OCI-LY3 (cell line): Measurements from ENCODE around the gene C6orf118.

Source experiments
- H2AFZ ChIP-seq: fragments of 200-600, 300-600 bp; shearing (Covaris generic); 2 replicates; pipeline ENCODE4 v1.6.0; 2014; ENCODE audit warnings: antibody characterized with exemption, low read depth, low read length
- H3K27ac ChIP-seq: fragments of 200-600, 300-600 bp; sonication (generic); 2 replicates; pipeline ENCODE4 v1.5.1; 2014; ENCODE audit warnings: mild to moderate bottlenecking, low read length, moderate library complexity, mixed read lengths
- H3K27me3 ChIP-seq: fragments of 200-600, 300-600 bp; sonication (generic); 2 replicates; pipeline ENCODE4 v1.6.1; 2014; ENCODE audit warnings: low read depth, low read length, mixed read lengths
- H3K36me3 ChIP-seq: fragments of 200-600, 300-600 bp; sonication (generic); replicated peaks from 2 replicates; pipeline ENCODE3; 2014; ENCODE audit warnings: low read depth, low read length, mixed read lengths
- H3K4me1 ChIP-seq: fragments of 300-600, 200-600 bp; sonication (generic); 2 replicates; pipeline ENCODE4 v1.6.1; 2014; ENCODE audit warnings: low read length, mixed read lengths
- H3K4me2 ChIP-seq: fragments of 200-600, 300-600 bp; sonication (generic); 2 replicates; pipeline ENCODE4 v1.6.1; 2014; ENCODE audit warnings: low read length, mixed read lengths
- H3K4me3 ChIP-seq: fragments of 300-600, 200-600 bp; sonication (generic); 2 replicates; pipeline ENCODE4 v1.5.1; 2014; ENCODE audit warnings: antibody characterized with exemption, mild to moderate bottlenecking, low read length, moderate library complexity
- H3K79me2 ChIP-seq: fragments of 300-600, 200-600 bp; shearing (Covaris generic); 2 replicates; pipeline ENCODE4 v1.6.1; 2014; ENCODE audit warnings: mild to moderate bottlenecking, low read length, mixed read lengths
- H3K9ac ChIP-seq: fragments of 300-600, 200-600 bp; shearing (Covaris generic); 2 replicates; pipeline ENCODE4 v1.6.0; 2014; ENCODE audit warnings: mild to moderate bottlenecking, low read length, moderate library complexity
- H3K9me3 ChIP-seq: fragments of 200-600, 300-600 bp; shearing (Covaris generic); 2 replicates; pipeline ENCODE4 v1.6.1; 2014; ENCODE audit warnings: low read length, mixed read lengths; ENCODE audit not compliant: insufficient read depth
- H4K20me1 ChIP-seq: fragments of 200-600, 300-600 bp; sonication (generic); 2 replicates; pipeline ENCODE4 v1.6.1; 2016; ENCODE audit warnings: low read length, mixed read lengths; ENCODE audit not compliant: insufficient read depth
- CTCF ChIP-seq: fragments of 200-600, 300-600 bp; sonication (generic); IDR thresholded peaks from 2 replicates; pipeline ENCODE4 v1.5.1; 2014; ENCODE audit warnings: antibody characterized with exemption, low read length, low read depth
- EZH2phosphoT487 ChIP-seq: fragments of 200-600 bp; shearing (Covaris generic); IDR thresholded peaks from 2 replicates; pipeline ENCODE4 v1.6.1; 2018; ENCODE audit warnings: antibody characterized with exemption, mixed run types, low read depth

C6orf118 gene

GRCh38 chr6:165266191-165266590, 43.2 kb downstream of the C6orf118 start:
- no peaks in the 10 kb centered on the region for H3K79me2 ChIP-seq
- no peak overlapping the region for H3K9ac ChIP-seq
- H3K27me3 ChIP-seq, result no peaks in the 10 kb centered on the region
- H3K4me2 ChIP-seq, result no peak overlapping the region
- no peaks in the 10 kb centered on the region for H3K9me3 ChIP-seq
- H4K20me1 ChIP-seq, result no peaks in the 10 kb centered on the region
- H3K36me3 ChIP-seq, result no peaks in the 10 kb centered on the region
- no peak overlapping the region for H2AFZ ChIP-seq
- H3K4me1 ChIP-seq, result no peaks in the 10 kb centered on the region
- no peak overlapping the region for H3K4me3 ChIP-seq
- TF ChIP-seq EZH2phosphoT487, result no peak
- no peak for TF ChIP-seq CTCF
- no peak overlapping the region for H3K27ac ChIP-seq

GRCh38 chr6:165260462-165260861, 48.9 kb downstream of the C6orf118 start:
- no peaks in the 10 kb centered on the region for H4K20me1 ChIP-seq
- H3K9ac ChIP-seq, result no peak overlapping the region
- H3K4me1 ChIP-seq, result no peaks in the 10 kb centered on the region
- H3K36me3 ChIP-seq, result no peaks in the 10 kb centered on the region
- no peaks in the 10 kb centered on the region for H3K9me3 ChIP-seq
- TF ChIP-seq CTCF (no peak), EZH2phosphoT487 (no peak)
- H3K27me3 ChIP-seq, result no peaks in the 10 kb centered on the region
- no peak overlapping the region for H3K27ac ChIP-seq
- no peak overlapping the region for H3K4me2 ChIP-seq
- no peak overlapping the region for H2AFZ ChIP-seq
- no peaks in the 10 kb centered on the region for H3K79me2 ChIP-seq
- no peak overlapping the region for H3K4me3 ChIP-seq

GRCh38 chr6:165249808-165250207, 59.6 kb downstream of the C6orf118 start:
- Histone ChIP-seq H3K36me3 (no peaks in the 10 kb centered on the region), H3K4me3 (no peak overlapping the region), H3K79me2 (no peaks in the 10 kb centered on the region), H2AFZ (no peak overlapping the region), H3K4me2 (no peak overlapping the region), H3K27ac (no peak overlapping the region), H3K9me3 (no peaks in the 10 kb centered on the region), H3K9ac (no peak overlapping the region), H3K4me1 (no peaks in the 10 kb centered on the region), H3K27me3 (no peaks in the 10 kb centered on the region), H4K20me1 (no peaks in the 10 kb centered on the region)
- no peak for TF ChIP-seq CTCF
- no peak for TF ChIP-seq EZH2phosphoT487

- no peak overlapping the region for H2AFZ ChIP-seq
- no peak overlapping the region for H3K4me3 ChIP-seq
- H3K9me3 ChIP-seq, result no peaks in the 10 kb centered on the region
- H3K4me1 ChIP-seq, result no peaks in the 10 kb centered on the region
- no peak for TF ChIP-seq EZH2phosphoT487
- TF ChIP-seq CTCF, result no peak
- H4K20me1 ChIP-seq, result no peaks in the 10 kb centered on the region
- H3K4me2 ChIP-seq, result no peak overlapping the region
- no peaks in the 10 kb centered on the region for H3K79me2 ChIP-seq
- H3K27me3 ChIP-seq, result no peaks in the 10 kb centered on the region
- no peak overlapping the region for H3K9ac ChIP-seq
- H3K27ac ChIP-seq, result no peak overlapping the region
- H3K36me3 ChIP-seq, result no peaks in the 10 kb centered on the region
Measured at GRCh38 chr6:165245701-165246100, 63.7 kb downstream of the C6orf118 start.
